AG04450 (cell line): ENCODE measurements around the gene OGDH. TPM values are rescaled to one million over a fixed set of nuclear protein-coding genes. Genes with fewer than 3 reads are reported as not detected.

ENCODE experiments used
- CTCF ChIA-PET: fragments of 300-600, 350-600 bp; formaldehyde crosslinking; extraction: SDS; loops from one replicate; lab custom pipeline; 2022; ENCODE audit warnings: antibody characterized with exemption, inconsistent platforms; lab: Charles Lee
- POLR2A ChIA-PET: fragments of 350-600 bp; formaldehyde crosslinking; extraction: SDS; loops from one replicate; lab custom pipeline; 2021; ENCODE audit warnings: antibody characterized with exemption, inconsistent platforms; lab: Yijun Ruan, JAX
- DNase-seq: peaks from one replicate; pipeline ENCODE4 v3.0.0-alpha.2; 2011; ENCODE audit warnings: low read depth, low spot score
- H3K27ac ChIP-seq: one replicate; pipeline ENCODE4 v1.5.1; 2012; ENCODE audit warnings: low read depth, low read length, control low read depth
- H3K27me3 ChIP-seq: one replicate; pipeline ENCODE4 v1.6.0; 2012; ENCODE audit warnings: low read length; ENCODE audit not compliant: control insufficient read depth, insufficient read depth
- H3K4me3 ChIP-seq: 2 replicates; pipeline ENCODE4 v1.5.1; 2011; ENCODE audit warnings: mild to moderate bottlenecking, low read depth, low read length, control low read depth
- H3K9me3 ChIP-seq: 2 replicates; pipeline ENCODE4 v1.5.1; 2012; ENCODE audit warnings: low read length; ENCODE audit not compliant: control insufficient read depth, insufficient read depth
- polyA plus RNA-seq: library from polyadenylated mRNA; depleted of rRNA; stranded (reverse); fragments of >200 nt; gene quantifications from 2 replicates; pipeline ENCODE4 v1.2.3, GENCODE V29; 2011
- TF ChIP-seq, protein P1 (sequence below): IDR thresholded peaks from 2 replicates; pipeline ENCODE4 v1.5.1; 2011; ENCODE audit warnings: low read depth, low read length, control low read depth, inconsistent platforms

The OGDH gene
- polyA plus RNA-seq, 1 experiment = 35.8 TPM

DNA sequence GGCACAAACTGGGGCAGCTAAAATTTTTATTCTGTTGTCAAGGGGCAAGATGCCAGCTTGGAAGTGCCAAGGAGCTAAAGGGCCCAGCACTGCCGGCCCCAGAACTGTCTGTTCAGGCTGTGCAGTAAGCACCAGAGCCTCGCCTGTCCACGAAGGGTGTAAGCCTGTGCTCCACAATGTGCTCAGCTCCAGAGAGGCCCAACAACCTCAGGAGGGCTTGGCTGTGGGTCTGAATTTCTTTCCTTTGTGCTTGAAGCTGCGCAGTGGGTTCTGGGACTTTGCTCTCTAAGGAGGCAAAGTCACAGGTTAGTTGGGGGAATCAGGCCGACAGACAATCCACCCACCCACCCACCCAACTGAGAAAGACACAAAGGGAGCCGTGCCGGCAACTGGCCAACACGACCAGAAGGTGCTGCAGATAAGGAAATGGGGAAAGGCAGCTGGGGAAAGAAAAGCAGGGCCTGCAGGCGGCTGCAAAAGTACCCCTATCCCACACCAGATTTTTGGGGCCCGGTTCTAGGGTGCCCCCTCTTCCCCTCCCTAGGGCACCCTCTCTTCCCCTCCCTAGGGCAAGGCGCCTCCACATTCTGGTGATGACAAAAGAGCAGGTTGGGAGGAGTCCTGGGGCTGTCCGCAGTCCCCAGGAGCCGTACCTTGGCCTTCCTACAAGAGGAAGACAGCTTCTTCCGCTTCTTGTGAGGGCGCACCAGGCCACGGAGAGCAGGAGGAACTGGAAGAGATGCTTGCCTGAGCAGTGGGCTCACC, 40.5 kb upstream of the OGDH start:
- TF ChIP-seq, protein P1, sequence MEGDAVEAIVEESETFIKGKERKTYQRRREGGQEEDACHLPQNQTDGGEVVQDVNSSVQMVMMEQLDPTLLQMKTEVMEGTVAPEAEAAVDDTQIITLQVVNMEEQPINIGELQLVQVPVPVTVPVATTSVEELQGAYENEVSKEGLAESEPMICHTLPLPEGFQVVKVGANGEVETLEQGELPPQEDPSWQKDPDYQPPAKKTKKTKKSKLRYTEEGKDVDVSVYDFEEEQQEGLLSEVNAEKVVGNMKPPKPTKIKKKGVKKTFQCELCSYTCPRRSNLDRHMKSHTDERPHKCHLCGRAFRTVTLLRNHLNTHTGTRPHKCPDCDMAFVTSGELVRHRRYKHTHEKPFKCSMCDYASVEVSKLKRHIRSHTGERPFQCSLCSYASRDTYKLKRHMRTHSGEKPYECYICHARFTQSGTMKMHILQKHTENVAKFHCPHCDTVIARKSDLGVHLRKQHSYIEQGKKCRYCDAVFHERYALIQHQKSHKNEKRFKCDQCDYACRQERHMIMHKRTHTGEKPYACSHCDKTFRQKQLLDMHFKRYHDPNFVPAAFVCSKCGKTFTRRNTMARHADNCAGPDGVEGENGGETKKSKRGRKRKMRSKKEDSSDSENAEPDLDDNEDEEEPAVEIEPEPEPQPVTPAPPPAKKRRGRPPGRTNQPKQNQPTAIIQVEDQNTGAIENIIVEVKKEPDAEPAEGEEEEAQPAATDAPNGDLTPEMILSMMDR = no peak
- H3K9me3 ChIP-seq = no peaks in the 10 kb centered on the region

DNA sequence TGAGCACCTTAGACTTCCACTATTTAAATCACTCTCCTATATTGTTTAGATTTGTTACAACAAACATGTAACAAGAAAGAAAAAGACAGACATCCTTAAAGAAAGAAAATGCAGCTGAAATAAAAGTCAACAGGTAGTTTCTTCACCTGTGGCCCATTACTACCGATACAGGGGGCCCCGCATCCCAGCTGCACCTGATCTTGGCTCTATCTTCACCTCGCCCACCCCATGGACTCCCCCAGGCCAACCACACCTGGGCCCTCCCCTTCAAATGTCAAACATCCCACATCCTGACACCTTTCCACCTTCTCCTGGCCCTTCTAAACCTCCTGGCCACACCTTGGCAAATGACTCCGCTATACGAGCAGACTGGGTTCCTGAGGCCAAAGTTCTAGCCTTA, 39.7 kb upstream of the OGDH start:
- Histone ChIP-seq H3K27me3 (no peaks in the 10 kb centered on the region), H3K9me3 (no peaks in the 10 kb centered on the region), H3K27ac (no peak overlapping the region), H3K4me3 (no peak overlapping the region)
- POLR2A ChIA-PET = no interaction called here
- TF ChIP-seq, protein P1 = no peak
- CTCF ChIA-PET = interaction anchor here (0.6 to 4.4 kb wide), 5 partner anchors 18 to 325 kb away, joined by 3 to 58 read pairs (median 14); no protein-coding TSS in a partner anchor
- no peak for DNase-seq

More for the DNA sequence above, 40.5 kb upstream of the OGDH start:
- ChIA-PET POLR2A (interaction anchor here (0.6 to 2.0 kb wide), 3 partner anchors 8 to 280 kb away, joined by 3 to 9 read pairs (median 3); partner anchors contain the start of gene DDX56), CTCF (interaction anchor here (0.5 to 4.4 kb wide), 25 partner anchors 8 to 514 kb away, joined by 3 to 58 read pairs (median 4); partner anchors contain the start of genes DDX56 and NUDCD3)
- no peaks in the 10 kb centered on the region for H3K27me3 ChIP-seq
- no peak overlapping the region for H3K4me3 ChIP-seq
- DNase-seq = no peak
- H3K27ac ChIP-seq = no peak overlapping the region

DNA sequence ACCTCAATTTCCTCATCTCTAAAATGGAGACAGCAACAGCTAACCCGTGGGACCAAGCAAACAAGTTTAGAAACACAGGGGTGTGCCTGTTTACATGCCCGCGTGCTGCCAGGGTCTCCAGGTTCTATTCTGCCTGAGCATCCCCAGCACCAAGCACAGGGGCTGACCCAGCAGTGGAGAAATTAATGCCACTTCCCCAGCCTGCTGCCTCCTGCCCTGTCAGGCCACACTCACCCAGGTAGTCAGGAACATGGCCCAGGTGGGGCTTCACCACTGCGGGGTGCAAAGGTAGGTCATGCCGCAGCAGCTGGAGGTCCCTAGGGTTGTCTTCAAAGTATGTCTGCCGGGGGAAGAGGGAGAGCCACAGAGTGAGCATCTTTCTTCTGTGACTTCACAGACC, 38.5 kb upstream of the OGDH start:
- TF ChIP-seq, protein P1 = no peak
- ChIA-PET POLR2A (interaction anchor here (0.5 kb wide), 1 partner anchor 34 kb away, joined by 3 read pairs; no protein-coding TSS in a partner anchor), CTCF (interaction anchor here (4.4 kb wide), 1 partner anchor 326 kb away, joined by 58 read pairs; no protein-coding TSS in a partner anchor)
- DNase-seq = no peak
- H3K9me3 ChIP-seq = no peaks in the 10 kb centered on the region
- H3K4me3 ChIP-seq = no peak overlapping the region
- no peak overlapping the region for H3K27ac ChIP-seq
- H3K27me3 ChIP-seq = no peaks in the 10 kb centered on the region

DNA sequence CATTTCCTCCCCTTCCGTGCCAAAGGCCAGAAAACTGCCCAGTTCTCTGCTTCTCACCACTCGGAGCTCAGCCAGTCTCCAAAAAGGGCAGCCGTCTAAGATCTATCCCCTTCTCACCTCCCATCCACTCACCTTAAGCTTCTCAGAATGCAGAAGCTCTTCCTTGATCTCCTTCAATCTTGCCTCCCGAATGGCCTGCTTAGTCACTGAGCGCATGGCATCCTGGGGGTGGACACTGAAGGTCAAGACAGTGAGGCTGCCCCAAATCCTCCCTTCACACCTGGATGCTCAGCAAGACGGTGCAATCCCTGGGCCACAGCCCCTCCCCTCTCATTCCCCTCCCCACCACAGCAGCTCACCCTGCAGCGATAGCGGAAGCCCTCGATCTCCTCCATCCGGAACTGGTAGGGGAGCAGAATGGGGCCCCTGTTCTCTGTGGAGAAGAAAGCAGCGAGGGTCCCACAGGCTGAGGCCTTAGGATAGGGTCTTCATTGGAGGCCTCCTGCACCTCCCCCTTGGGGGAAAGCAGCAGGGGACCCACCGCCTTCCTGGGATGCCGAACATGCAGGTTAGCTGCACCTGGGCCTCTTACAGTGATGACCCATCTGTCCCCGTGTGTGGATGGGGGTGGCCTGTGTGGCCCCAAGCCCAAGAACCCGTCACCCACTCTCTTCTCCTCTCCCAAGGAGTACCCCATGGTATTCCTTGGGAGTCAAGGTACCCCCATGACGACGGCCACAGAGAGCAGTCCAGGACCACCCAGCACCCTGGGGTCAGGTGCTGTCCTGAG, 37.5 kb upstream of the OGDH start:
- Histone ChIP-seq H3K27ac (peak overlapping the region; percentile 2), H3K4me3 (no peak overlapping the region), H3K9me3 (peaks cover 4% of the 10 kb centered on the region; the same call in 1 of the 2 replicates), H3K27me3 (no peaks in the 10 kb centered on the region)
- TF ChIP-seq, protein P1 = no peak
- ChIA-PET POLR2A (no interaction called here), CTCF (no interaction called here)
- DNase-seq = no peak
